Natural killer cell (primary cell): Measurements from ENCODE around the gene AUTS2. TPM values are rescaled to one million over a fixed set of nuclear protein-coding genes. Genes with fewer than 3 reads are reported as not detected.
A peak's percentile ranks its signal among the peaks of the same experiment; 100 is the strongest.

Source experiments
- ATAC-seq, 3 donors: fragments of 150-1000 bp in 2 of 3; fragments of 200-7000 bp in 1 of 3; cut with Tn5 transposase; 1 replicate in 1 of 3; 2 replicates in 2 of 3; pipeline ENCODE4 v1.10.0; 2021; ENCODE audit warnings: mild to moderate bottlenecking in 2 of 3, moderate library complexity in 2 of 3
- DNase-seq, 2 donors: peaks; one replicate each; pipeline versions ENCODE4 v3.0.0 to v3.0.0-alpha.2; 2013 to 2021; ENCODE audit warnings: mixed read lengths in 1 of 2
- H3K27ac ChIP-seq: one replicate; pipeline ENCODE4 v1.5.1; 2013; ENCODE audit warnings: mild to moderate bottlenecking, low read length
- H3K27me3 ChIP-seq: one replicate; pipeline ENCODE4 v1.6.1; 2013; ENCODE audit warnings: low read length; ENCODE audit not compliant: control insufficient read depth, insufficient read depth
- H3K36me3 ChIP-seq: one replicate; pipeline ENCODE4 v1.6.1; 2013; ENCODE audit warnings: low read length; ENCODE audit not compliant: control insufficient read depth, insufficient read depth
- H3K4me1 ChIP-seq: one replicate; pipeline ENCODE4 v1.6.1; 2013; ENCODE audit warnings: low read length; ENCODE audit not compliant: control insufficient read depth, insufficient read depth
- H3K4me3 ChIP-seq: one replicate; pipeline ENCODE4 v1.5.1; 2013; ENCODE audit warnings: low read length
- H3K9me3 ChIP-seq: one replicate; pipeline ENCODE4 v1.6.1; 2013; ENCODE audit warnings: low read length; ENCODE audit not compliant: control insufficient read depth, insufficient read depth
- H3K27ac Mint-ChIP-seq, 2 donors: one replicate each; pipeline ENCODE4 v1.8.0; 2022; ENCODE audit warnings: mild to moderate bottlenecking in 2 of 2, mixed read lengths in 2 of 2, moderate library complexity in 1 of 2
- H3K27me3 Mint-ChIP-seq, 2 donors: one replicate each; pipeline ENCODE4 v1.8.0; 2022; ENCODE audit warnings: low read depth in 2 of 2, mixed read lengths in 2 of 2
- H3K36me3 Mint-ChIP-seq: one replicate; pipeline ENCODE4 v1.8.0; 2022; ENCODE audit warnings: mixed read lengths
- H3K4me1 Mint-ChIP-seq, 2 donors: one replicate each; pipeline ENCODE4 v1.8.0; 2022; ENCODE audit warnings: mixed read lengths in 2 of 2
- H3K4me3 Mint-ChIP-seq: one replicate; pipeline ENCODE4 v1.8.0; 2022; ENCODE audit warnings: mild to moderate bottlenecking, moderate library complexity, mixed read lengths
- H3K9me3 Mint-ChIP-seq, 2 donors: one replicate each; pipeline ENCODE4 v1.8.0; 2022; ENCODE audit warnings: mixed read lengths in 2 of 2
- CTCF ChIP-seq: fragments of 200-600 bp; IDR thresholded peaks from one replicate; pipeline ENCODE4 v1.8.0; 2022; ENCODE audit warnings: antibody characterized with exemption
- WGBS: methylation state at CpG from one replicate; pipeline ENCODE4 v1.1.7; 2013; ENCODE audit warnings: missing lambda C conversion rate; ENCODE audit not compliant: insufficient coverage; 5-methylcytosine and 5-hydroxymethylcytosine counted together
- intact Hi-C: fragments of 100-400 bp; cut with micrococcal nuclease; formaldehyde crosslinking; loops from one replicate; pipeline ENCODE4 v1.14.2; 2022
- total RNA-seq, 4 donors: library from RNA; stranded (reverse); fragments of 120-200 nt in 1 of 4; gene quantifications; one replicate each; pipeline versions ENCODE4 v1.2.3 to v1.2.4, GENCODE V29; 2013 to 2022

Gene AUTS2
- total RNA-seq, 3 donors from 2014 or later (not counting 1 experiment from before 2014, with no cell fraction given): 147 to 197 (median 155) TPM

- Histone ChIP-seq H3K4me3 (no peak overlapping the region), H3K9me3 (no peaks in the 10 kb centered on the region), H3K4me1 (no peaks in the 10 kb centered on the region), H3K27ac (no peak overlapping the region), H3K27me3 (no peaks in the 10 kb centered on the region), H3K36me3 (no peaks in the 10 kb centered on the region)
- intact Hi-C loops: no loop called here
- peaks cover 0 to 5% of the 10 kb centered on the region in 2 donors for H3K4me1 Mint-ChIP-seq
- no peaks in the 10 kb centered on the region for H3K27me3 Mint-ChIP-seq
- DNase-seq (no peak), ATAC-seq (no peak)
- H3K9me3 Mint-ChIP-seq: no peaks in the 10 kb centered on the region
- no peak overlapping the region for H3K4me3 Mint-ChIP-seq
- no peak overlapping the region for H3K27ac Mint-ChIP-seq
- no peaks in the 10 kb centered on the region for H3K36me3 Mint-ChIP-seq
- no peak for TF ChIP-seq CTCF
- WGBS: no CpG with 5 or more reads among the region's 2 CpGs
Measured at GRCh38 chr7:69949122-69949521, 350.8 kb downstream of the AUTS2 start.

GRCh38 chr7:69951458-69951857 is 353.2 kb downstream of the AUTS2 start:
- H3K4me3 ChIP-seq: no peak overlapping the region
- Mint-ChIP-seq H3K4me3 (no peak overlapping the region), H3K27me3 (no peaks in the 10 kb centered on the region), H3K9me3 (no peaks in the 10 kb centered on the region), H3K36me3 (no peaks in the 10 kb centered on the region), H3K27ac (no peak overlapping the region), H3K4me1 (peaks cover 0 to 5% of the 10 kb centered on the region in 2 donors)
- H3K4me1 ChIP-seq: no peaks in the 10 kb centered on the region
- intact Hi-C loops: no loop called here
- no peaks in the 10 kb centered on the region for H3K36me3 ChIP-seq
- no peak overlapping the region for H3K27ac ChIP-seq
- no peaks in the 10 kb centered on the region for H3K9me3 ChIP-seq
- DNase-seq: no peak
- WGBS: 87% methylated on average over 3 of the region's 3 CpGs
- no peaks in the 10 kb centered on the region for H3K27me3 ChIP-seq
- no peak for TF ChIP-seq CTCF
- no peak for ATAC-seq

- intact Hi-C loops: no loop called here
- H3K27ac Mint-ChIP-seq: no peak overlapping the region
Measured at GRCh38 chr7:69953136-69954067, 355.1 kb downstream of the AUTS2 start.

More at GRCh38 chr7:69953136-69954067, 355.1 kb downstream of the AUTS2 start:
- Mint-ChIP-seq H3K36me3 (no peaks in the 10 kb centered on the region), H3K4me1 (peaks cover 0 to 5% of the 10 kb centered on the region in 2 donors), H3K4me3 (no peak overlapping the region), H3K27me3 (no peaks in the 10 kb centered on the region), H3K9me3 (no peaks in the 10 kb centered on the region)
- DNase-seq: no peak
- no peaks in the 10 kb centered on the region for H3K27me3 ChIP-seq
- H3K4me1 ChIP-seq: no peaks in the 10 kb centered on the region
- no peaks in the 10 kb centered on the region for H3K9me3 ChIP-seq
- ATAC-seq: no peak
- H3K36me3 ChIP-seq: no peaks in the 10 kb centered on the region
- no peak overlapping the region for H3K4me3 ChIP-seq
- peak overlapping the region; percentile 43 for H3K27ac ChIP-seq
- 41% methylated on average over 3 of the region's 6 CpGs for WGBS
- TF ChIP-seq CTCF: no peak
